Stimulated activated effector memory CD8-positive, alpha-beta T cell treated with anti-CD3 and anti-CD28 coated beads, Interleukin-12 subunit alpha, Interleukin-12 subunit beta, amount 100 ng/mL, for 72 hours (primary cell): Measurements from ENCODE around the gene TCN2.
A peak's percentile ranks its signal among the peaks of the same experiment; 100 is the strongest.

ENCODE experiments used
- ATAC-seq: fragments of 150-1000 bp; cut with Tn5 transposase; 2 replicates; pipeline ENCODE4 v1.10.0; 2021
- DNase-seq, 2 donors: peaks; one replicate each; pipeline ENCODE4 v3.0.0; 2021 to 2022; ENCODE audit warnings: low spot score in 2 of 2
- H3K27ac Mint-ChIP-seq: one replicate; pipeline ENCODE4 v1.8.0; 2022; ENCODE audit warnings: mild to moderate bottlenecking, mixed read lengths
- H3K36me3 Mint-ChIP-seq: one replicate; pipeline ENCODE4 v1.8.0; 2022; ENCODE audit warnings: mild to moderate bottlenecking, mixed read lengths
- H3K4me1 Mint-ChIP-seq: one replicate; pipeline ENCODE4 v1.8.0; 2022; ENCODE audit warnings: mixed read lengths
- H3K4me3 Mint-ChIP-seq: one replicate; pipeline ENCODE4 v1.8.0; 2022; ENCODE audit warnings: mild to moderate bottlenecking, mixed read lengths
- H3K9me3 Mint-ChIP-seq: one replicate; pipeline ENCODE4 v1.8.0; 2022; ENCODE audit warnings: mixed read lengths

The TCN2 gene

GRCh38 chr22:30640839-30641430 is 34.0 kb downstream of the TCN2 start:
- DNase-seq: no peak
- peaks cover 18% of the 10 kb centered on the region for H3K36me3 Mint-ChIP-seq
- no peak overlapping the region for H3K4me3 Mint-ChIP-seq
- H3K4me1 Mint-ChIP-seq: peaks cover 38% of the 10 kb centered on the region
- no peak overlapping the region for H3K27ac Mint-ChIP-seq
- no peak for ATAC-seq
- no peaks in the 10 kb centered on the region for H3K9me3 Mint-ChIP-seq

GRCh38 chr22:30643055-30643875 is 36.3 kb downstream of the TCN2 start:
- Mint-ChIP-seq H3K36me3 (peaks cover 23% of the 10 kb centered on the region), H3K4me3 (peak overlapping the region; percentile 49), H3K27ac (peak overlapping the region; percentile 94), H3K9me3 (no peaks in the 10 kb centered on the region), H3K4me1 (peaks cover 33% of the 10 kb centered on the region)
- no peak for DNase-seq
- ATAC-seq: no peak

GRCh38 chr22:30646518-30647160 is 39.7 kb downstream of the TCN2 start:
- no peak overlapping the region for H3K4me3 Mint-ChIP-seq
- H3K4me1 Mint-ChIP-seq: peaks cover 50% of the 10 kb centered on the region
- H3K27ac Mint-ChIP-seq: no peak overlapping the region
- ATAC-seq (no peak), DNase-seq (no peak)
- H3K9me3 Mint-ChIP-seq: no peaks in the 10 kb centered on the region
- peaks cover 32% of the 10 kb centered on the region for H3K36me3 Mint-ChIP-seq

GRCh38 chr22:30647536-30647935 is 40.6 kb downstream of the TCN2 start:
- peak overlapping the region; percentile 92 for H3K27ac Mint-ChIP-seq
- peaks cover 28% of the 10 kb centered on the region for H3K36me3 Mint-ChIP-seq
- no peaks in the 10 kb centered on the region for H3K9me3 Mint-ChIP-seq
- H3K4me3 Mint-ChIP-seq: no peak overlapping the region
- peaks cover 53% of the 10 kb centered on the region for H3K4me1 Mint-ChIP-seq
- DNase-seq (no peak), ATAC-seq (no peak)

- no peaks in the 10 kb centered on the region for H3K9me3 Mint-ChIP-seq
- H3K4me1 Mint-ChIP-seq: peaks cover 45% of the 10 kb centered on the region
- DNase-seq (no peak), ATAC-seq (no peak)
- H3K27ac Mint-ChIP-seq: peak overlapping the region; percentile 92
- peak overlapping the region; percentile 37 for H3K4me3 Mint-ChIP-seq
- H3K36me3 Mint-ChIP-seq: peaks cover 23% of the 10 kb centered on the region
These were observed 41.9 kb downstream of the TCN2 start for GRCh38 chr22:30648825-30649224.

GRCh38 chr22:30649430-30650007 is 42.5 kb downstream of the TCN2 start:
- Mint-ChIP-seq H3K4me3 (peak overlapping the region; percentile 37), H3K9me3 (no peaks in the 10 kb centered on the region), H3K36me3 (peaks cover 16% of the 10 kb centered on the region), H3K4me1 (peaks cover 42% of the 10 kb centered on the region), H3K27ac (peak overlapping the region; percentile 92)
- ATAC-seq (peak; percentile 99), DNase-seq (peak; percentile 54 to 88)

GRCh38 chr22:30650508-30651116 is 43.6 kb downstream of the TCN2 start:
- Mint-ChIP-seq H3K4me3 (no peak overlapping the region), H3K36me3 (peaks cover 16% of the 10 kb centered on the region), H3K4me1 (peaks cover 38% of the 10 kb centered on the region), H3K9me3 (no peaks in the 10 kb centered on the region), H3K27ac (peak overlapping the region; percentile 29)
- DNase-seq (no peak), ATAC-seq (no peak)

GRCh38 chr22:30652852-30653251 is 45.9 kb downstream of the TCN2 start:
- Mint-ChIP-seq H3K27ac (peak overlapping the region; percentile 40), H3K36me3 (peaks cover 15% of the 10 kb centered on the region), H3K9me3 (no peaks in the 10 kb centered on the region), H3K4me3 (no peak overlapping the region), H3K4me1 (peaks cover 36% of the 10 kb centered on the region)
- ATAC-seq (no peak), DNase-seq (no peak)

GRCh38 chr22:30654361-30654760 is 47.4 kb downstream of the TCN2 start:
- H3K9me3 Mint-ChIP-seq: no peaks in the 10 kb centered on the region
- peaks cover 21% of the 10 kb centered on the region for H3K4me1 Mint-ChIP-seq
- ATAC-seq (no peak), DNase-seq (no peak)
- H3K36me3 Mint-ChIP-seq: peaks cover 11% of the 10 kb centered on the region
- no peak overlapping the region for H3K27ac Mint-ChIP-seq
- no peak overlapping the region for H3K4me3 Mint-ChIP-seq

- peaks cover 13% of the 10 kb centered on the region for H3K4me1 Mint-ChIP-seq
- no peaks in the 10 kb centered on the region for H3K9me3 Mint-ChIP-seq
- H3K27ac Mint-ChIP-seq: no peak overlapping the region
- DNase-seq (no peak), ATAC-seq (no peak)
- H3K36me3 Mint-ChIP-seq: peaks cover 18% of the 10 kb centered on the region
- no peak overlapping the region for H3K4me3 Mint-ChIP-seq
These were observed 48.6 kb downstream of the TCN2 start for GRCh38 chr22:30655532-30655931.

- DNase-seq: no peak
- Mint-ChIP-seq H3K9me3 (no peaks in the 10 kb centered on the region), H3K27ac (no peak overlapping the region), H3K4me1 (peaks cover 11% of the 10 kb centered on the region), H3K4me3 (no peak overlapping the region), H3K36me3 (peaks cover 50% of the 10 kb centered on the region)
- ATAC-seq: no peak
These were observed 55.1 kb downstream of the TCN2 start for GRCh38 chr22:30662040-30662439.

- no peak for ATAC-seq
- peaks cover 20% of the 10 kb centered on the region for H3K4me1 Mint-ChIP-seq
These were observed 57.8 kb downstream of the TCN2 start for GRCh38 chr22:30664798-30665197.

GRCh38 chr22:30665266-30665665 is 58.3 kb downstream of the TCN2 start:
- peaks cover 34% of the 10 kb centered on the region for H3K36me3 Mint-ChIP-seq
- no peaks in the 10 kb centered on the region for H3K9me3 Mint-ChIP-seq
- H3K27ac Mint-ChIP-seq: no peak overlapping the region
- peaks cover 20% of the 10 kb centered on the region for H3K4me1 Mint-ChIP-seq
- DNase-seq: no peak
- H3K4me3 Mint-ChIP-seq: no peak overlapping the region
- no peak for ATAC-seq

More at GRCh38 chr22:30664798-30665197, 57.8 kb downstream of the TCN2 start:
- H3K9me3 Mint-ChIP-seq: no peaks in the 10 kb centered on the region
- peak overlapping the region; percentile 71 for H3K27ac Mint-ChIP-seq
- no peak for DNase-seq
- peaks cover 39% of the 10 kb centered on the region for H3K36me3 Mint-ChIP-seq
- no peak overlapping the region for H3K4me3 Mint-ChIP-seq

GRCh38 chr22:30665786-30666185 is 58.8 kb downstream of the TCN2 start:
- H3K27ac Mint-ChIP-seq: no peak overlapping the region
- DNase-seq (no peak), ATAC-seq (no peak)
- H3K4me1 Mint-ChIP-seq: peaks cover 20% of the 10 kb centered on the region
- peak overlapping the region; percentile 86 for H3K4me3 Mint-ChIP-seq
- peaks cover 29% of the 10 kb centered on the region for H3K36me3 Mint-ChIP-seq
- H3K9me3 Mint-ChIP-seq: no peaks in the 10 kb centered on the region

GRCh38 chr22:30667107-30667493 is 60.1 kb downstream of the TCN2 start:
- no peak for DNase-seq

More at GRCh38 chr22:30667107-30667493, 60.1 kb downstream of the TCN2 start:
- no peaks in the 10 kb centered on the region for H3K9me3 Mint-ChIP-seq
- peak overlapping the region; percentile 70 for H3K27ac Mint-ChIP-seq
- H3K4me1 Mint-ChIP-seq: peaks cover 20% of the 10 kb centered on the region
- H3K4me3 Mint-ChIP-seq: peak overlapping the region; percentile 86
- ATAC-seq: no peak
- H3K36me3 Mint-ChIP-seq: peaks cover 16% of the 10 kb centered on the region
